Measurements from ENCODE around the gene PTCD1. TPM values are rescaled to one million over a fixed set of nuclear protein-coding genes. Genes with fewer than 3 reads are reported as not detected.

PTCD1 gene
- total RNA-seq, 1 donor from 2014 or later: 2.6 TPM

GRCh38 chr7:99379043-99379577 lies 59.5 kb downstream of the PTCD1 start:
- peak in 1 of 3 experiments; percentile 10 for TF ChIP-seq CTCF (IDR thresholded peaks at IDR 0.05)
- Histone ChIP-seq H3K27me3 (no peaks in the 10 kb centered on the region), H3K36me3 (peaks cover 4 to 9% of the 10 kb centered on the region in 2 donors), H3K4me3 (peak overlapping the region; percentile 28 to 42), H3K4me1 (peaks cover 19 to 39% of the 10 kb centered on the region in 2 donors), H3K9me3 (no peaks in the 10 kb centered on the region), H3K27ac (peak overlapping the region; percentile 93 to 96)
- intact Hi-C loops (cut with DNase I): no loop called here
- DNase-seq (ENCODE audit: low spot score in 2 of 2): peak; percentile 56 to 94

- DNase-seq (ENCODE audit: low spot score in 2 of 2): peak; percentile 51 to 87
- peaks cover 9 to 26% of the 10 kb centered on the region in 2 donors for H3K4me1 ChIP-seq
- H3K4me3 ChIP-seq: peak overlapping the region; percentile 88 to 94
- H3K27me3 ChIP-seq: no peaks in the 10 kb centered on the region
- intact Hi-C loops (cut with DNase I): loop anchor here (1.0 kb wide), 2 partner anchors 33 to 50 kb away; partner anchors contain the start of genes ARPC1A, BUD31 and PDAP1
- no peaks in the 10 kb centered on the region for H3K9me3 ChIP-seq
- H3K36me3 ChIP-seq: peaks cover 4 to 9% of the 10 kb centered on the region in 2 donors
- TF ChIP-seq CTCF (IDR thresholded peaks at IDR 0.05): no peak
- peak overlapping the region; percentile 87 to 97 for H3K27ac ChIP-seq
Measured at GRCh38 chr7:99375070-99375807, 63.4 kb downstream of the PTCD1 start.

GRCh38 chr7:99374111-99375064 lies 64.2 kb downstream of the PTCD1 start, which contains the start of gene ARPC1B:
Gene ARPC1B, plus strand, starts transcription at chr7:99374730. Its CDS starts 10,985 bp downstream, at chr7:99385715.
- Histone ChIP-seq H3K9me3 (no peaks in the 10 kb centered on the region), H3K27me3 (no peaks in the 10 kb centered on the region), H3K4me3 (peak within 1 kb of the TSS; percentile 88 to 94), H3K27ac (peak within 1 kb of the TSS; percentile 87 to 97), H3K4me1 (peaks cover under 1 to 17% of the 10 kb centered on the region in 2 donors), H3K36me3 (peaks cover 4 to 9% of the 10 kb centered on the region in 2 donors)
- TF ChIP-seq CTCF (IDR thresholded peaks at IDR 0.05): no peak
- peak; percentile 47 to 92 for DNase-seq (ENCODE audit: low spot score in 2 of 2)
- intact Hi-C loops (cut with DNase I): loop anchor here (1.0 kb wide), 2 partner anchors 34 to 49 kb away; partner anchors contain the start of genes ARPC1A, BUD31 and PDAP1

GRCh38 chr7:99373091-99374066 lies 65.2 kb downstream of the PTCD1 start:
- Histone ChIP-seq H3K4me3 (peak overlapping the region; percentile 88 to 94), H3K27me3 (no peaks in the 10 kb centered on the region), H3K9me3 (no peaks in the 10 kb centered on the region), H3K4me1 (peaks cover 0 to 12% of the 10 kb centered on the region in 2 donors), H3K27ac (peak overlapping the region; percentile 87 to 97), H3K36me3 (peaks cover 4 to 9% of the 10 kb centered on the region in 2 donors)
- no peak for DNase-seq (ENCODE audit: low spot score in 2 of 2)
- TF ChIP-seq CTCF (IDR thresholded peaks at IDR 0.05): no peak
- intact Hi-C loops (cut with DNase I): no loop called here

Measured in ascending aorta (tissue), 2 donors.